HG03095 (cell line): ENCODE data around the gene DYNC1H1.
"Not testable (repeated sequence)": the region's sequence is repeated elsewhere in the genome, so short reads cannot be mapped to it uniquely, and the experiment has no call there.

Source experiments
- ATAC-seq: cut with Tn5 transposase; IDR thresholded peaks from one replicate; pipeline ENCODE4 v1.9.1; 2021; ENCODE audit warnings: moderate library complexity; ENCODE audit not compliant: unreplicated experiment

The DYNC1H1 gene

DNA sequence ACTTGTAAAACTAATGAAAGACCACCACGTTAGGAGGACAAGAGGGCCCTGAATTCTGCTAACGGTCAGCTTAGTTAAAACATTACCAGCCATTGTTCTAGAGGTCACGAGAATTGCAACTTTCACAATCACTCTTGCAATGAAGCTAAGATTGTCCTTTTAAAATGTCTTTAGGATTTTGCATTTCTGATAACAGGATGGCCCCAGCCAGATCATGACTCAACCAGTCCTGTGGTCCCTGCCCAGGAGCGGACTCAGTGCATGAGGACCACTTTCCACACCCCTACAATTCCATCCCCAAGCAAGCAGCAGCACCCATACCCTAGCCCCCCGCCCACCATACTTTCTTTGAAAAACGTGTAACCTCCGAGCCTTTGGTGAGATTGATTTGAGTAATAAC is 93.8 kb downstream of the DYNC1H1 start:
- no peak for ATAC-seq

DNA sequence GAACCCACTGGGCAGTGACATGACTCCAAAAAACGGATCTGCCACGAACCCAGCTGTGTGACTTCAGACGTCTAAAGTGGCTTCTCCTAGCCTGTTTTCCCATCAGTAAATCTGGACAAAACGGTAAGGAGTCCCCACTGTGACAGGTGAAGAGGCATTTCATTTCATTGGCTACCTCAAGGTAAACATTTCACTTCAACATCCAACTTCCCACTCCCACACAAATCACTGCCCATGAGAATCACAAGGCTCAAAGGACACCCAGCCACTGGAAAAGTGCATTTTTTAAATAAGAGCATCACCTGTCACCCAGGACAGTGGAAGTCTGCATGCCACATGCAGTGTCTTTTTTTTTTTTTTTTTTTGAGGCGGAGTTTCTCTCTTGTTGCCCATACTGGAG is 94.6 kb downstream of the DYNC1H1 start:
- ATAC-seq: no peak

DNA sequence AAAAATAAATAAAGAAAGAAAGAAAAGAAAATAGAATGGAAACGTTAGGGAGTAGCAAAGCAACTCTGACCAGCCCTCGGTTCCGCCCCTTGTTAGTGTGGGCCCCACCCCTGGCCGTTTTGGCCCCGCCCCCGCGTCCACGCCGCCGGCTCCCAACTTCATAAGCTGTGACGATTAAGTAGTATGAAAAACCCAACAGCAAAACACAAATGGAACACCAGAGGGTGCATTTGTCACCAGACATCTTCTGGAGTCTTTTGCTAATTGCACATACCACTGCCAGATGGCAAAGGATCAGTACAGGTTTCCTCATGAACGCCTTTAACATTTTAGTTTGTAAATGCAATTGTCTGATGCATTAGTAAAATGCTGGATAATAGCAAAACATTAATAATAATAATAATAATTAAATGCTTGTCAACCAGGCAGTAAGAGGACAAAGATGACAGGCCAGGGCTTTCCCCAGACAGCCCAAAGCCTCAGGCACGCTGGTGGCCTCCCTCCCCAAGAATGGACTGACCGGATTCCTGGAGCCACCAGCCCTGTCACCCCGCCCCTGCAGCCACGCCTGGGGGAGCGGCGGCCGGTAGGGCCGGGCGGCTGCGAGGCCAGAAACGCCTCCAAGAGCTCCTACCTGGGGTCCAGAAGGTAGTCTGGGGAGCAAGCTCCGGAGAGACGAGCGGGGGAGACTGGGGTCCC is 98.9 kb downstream of the DYNC1H1 start:
- ATAC-seq: no peak

DNA sequence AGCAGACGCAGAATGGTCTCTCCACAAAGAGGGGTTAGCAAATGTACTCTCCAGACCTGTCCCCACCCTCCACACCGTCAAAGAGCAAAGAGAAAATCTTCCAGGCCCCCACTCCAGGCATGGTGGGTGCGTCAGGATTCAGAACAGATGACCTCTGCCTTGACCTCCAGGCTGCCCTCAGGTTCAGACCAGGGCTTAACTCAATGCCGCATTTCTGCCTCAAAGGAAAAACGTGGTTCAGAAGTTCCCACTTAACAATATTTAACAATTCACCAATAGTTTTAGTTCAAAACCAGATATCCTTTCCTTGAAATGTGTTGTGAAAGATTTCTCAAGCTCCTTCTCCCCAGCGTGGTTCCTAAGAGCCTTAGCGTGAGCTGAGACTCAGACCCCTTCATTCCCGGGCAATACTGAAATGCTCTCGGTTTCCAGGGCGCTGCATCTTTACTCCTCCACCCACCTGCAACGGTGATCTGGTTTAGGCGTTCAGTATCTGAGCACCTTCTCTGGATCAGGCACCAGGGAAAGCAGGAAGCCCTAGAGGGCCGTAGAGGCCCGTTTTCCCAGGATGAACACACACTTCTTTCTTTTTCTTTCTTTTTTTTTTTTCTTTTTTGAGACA is 99.5 kb downstream of the DYNC1H1 start:
- no peak for ATAC-seq

GRCh38 chr14:102064590-102064989 is 100.2 kb downstream of the DYNC1H1 start:
- ATAC-seq: not testable (repeated sequence)

DNA sequence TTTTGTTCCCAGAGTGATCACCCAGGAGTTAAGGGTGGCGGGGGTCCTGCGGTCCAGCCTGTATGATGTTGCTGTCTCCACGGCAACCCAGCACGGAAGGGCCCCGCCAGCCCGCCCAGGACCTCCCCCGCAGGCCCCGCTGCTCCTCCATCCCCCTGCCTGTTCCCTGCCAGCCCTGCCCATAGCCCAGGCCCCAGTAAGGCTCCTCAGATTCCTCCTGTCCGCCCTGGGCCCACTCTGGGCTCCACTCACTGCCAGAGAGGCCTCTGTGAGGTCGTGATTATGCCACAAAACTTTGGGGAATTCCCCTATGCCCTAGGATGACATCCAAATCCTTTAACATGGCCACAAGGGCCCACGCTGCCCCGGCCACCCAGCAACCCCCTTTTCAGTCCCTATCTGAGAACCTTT is 101.7 kb downstream of the DYNC1H1 start:
- ATAC-seq: no peak

GRCh38 chr14:102071283-102071998 is 107.1 kb downstream of the DYNC1H1 start:
- ATAC-seq: no peak

DNA sequence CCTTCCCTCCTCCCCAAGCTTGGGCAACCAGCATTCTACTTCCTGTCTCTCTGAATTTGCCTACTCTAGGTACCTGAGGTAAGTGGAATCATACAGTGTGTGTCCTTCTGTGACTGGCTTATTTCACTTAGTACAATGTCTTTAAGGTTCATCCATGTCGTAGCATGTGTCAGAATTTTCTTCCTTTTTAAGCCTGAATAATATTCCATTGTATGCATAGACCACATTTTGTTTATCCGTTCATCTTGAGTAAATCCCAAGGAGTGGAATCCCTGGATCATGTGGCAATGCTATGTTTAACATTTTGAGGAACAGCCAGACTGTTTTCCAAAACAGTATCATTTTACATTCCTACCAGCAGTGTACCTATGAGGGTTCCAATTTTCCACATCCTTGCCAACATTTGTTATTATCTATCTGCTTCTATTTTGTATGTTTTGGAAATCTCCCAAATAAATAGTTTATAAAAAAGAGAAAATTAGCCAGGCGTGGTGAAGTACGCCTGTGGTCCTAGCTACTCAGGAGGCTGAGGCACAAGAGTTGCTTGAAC is 110.1 kb downstream of the DYNC1H1 start:
- ATAC-seq: no peak

GRCh38 chr14:102075155-102075554 is 110.8 kb downstream of the DYNC1H1 start:
- no peak for ATAC-seq

DNA sequence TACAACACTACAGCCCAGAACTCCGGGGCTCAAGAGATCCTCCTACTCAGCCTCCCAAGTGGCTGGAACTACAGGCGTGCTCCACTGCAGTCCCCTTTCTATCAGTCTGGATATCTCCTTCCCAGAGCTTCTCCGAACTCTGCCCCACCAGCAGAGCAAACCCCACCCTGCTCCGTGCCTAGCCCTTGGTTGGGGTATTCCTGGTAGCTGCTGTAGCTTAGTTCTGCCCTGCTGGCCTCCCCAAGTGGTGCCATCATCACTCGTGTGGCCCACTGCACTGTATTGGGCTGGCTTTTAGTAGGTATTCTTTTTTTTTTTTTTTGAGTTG is 113.0 kb downstream of the DYNC1H1 start:
- no peak for ATAC-seq

DNA sequence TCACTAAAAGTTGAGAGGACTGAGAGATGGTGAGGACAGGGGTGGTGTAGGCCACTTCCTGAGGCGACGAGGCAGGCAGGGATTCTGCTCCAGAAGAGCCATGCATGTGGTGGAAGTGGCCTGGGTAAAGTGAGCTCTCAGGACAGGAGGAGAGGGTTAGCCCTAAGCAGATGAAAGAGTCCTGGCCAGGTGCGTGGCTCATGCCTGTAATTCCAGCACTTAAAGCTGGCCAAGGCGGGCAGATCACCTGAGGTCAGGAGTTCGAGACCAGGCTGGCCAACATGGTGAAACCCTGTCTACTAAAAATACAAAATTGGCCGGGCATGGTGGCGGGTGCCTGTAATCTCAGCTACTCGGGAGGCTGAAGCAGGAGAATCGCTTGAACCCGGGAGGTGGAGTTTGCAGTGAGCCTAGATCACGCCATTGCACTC is 114.0 kb downstream of the DYNC1H1 start:
- ATAC-seq: not testable (repeated sequence)

GRCh38 chr14:102078831-102079699 is 114.7 kb downstream of the DYNC1H1 start:
- ATAC-seq: no peak

DNA sequence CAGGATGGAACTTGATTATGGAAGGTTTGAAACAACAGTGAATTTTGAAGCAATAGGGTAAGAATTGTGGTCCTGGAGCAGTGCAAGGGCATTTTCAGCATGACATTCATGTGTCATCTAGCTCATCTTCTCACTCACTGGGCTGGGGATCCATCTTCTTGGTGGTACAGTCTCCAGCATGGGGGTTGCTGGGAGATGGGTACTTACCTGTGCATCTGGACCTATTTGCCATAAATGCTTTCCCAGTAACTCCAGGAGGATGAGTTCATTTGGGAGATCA is 115.3 kb downstream of the DYNC1H1 start:
- ATAC-seq: no peak

- no peak for ATAC-seq
These were observed 116.1 kb downstream of the DYNC1H1 start for GRCh38 chr14:102080183-102081080.

DNA sequence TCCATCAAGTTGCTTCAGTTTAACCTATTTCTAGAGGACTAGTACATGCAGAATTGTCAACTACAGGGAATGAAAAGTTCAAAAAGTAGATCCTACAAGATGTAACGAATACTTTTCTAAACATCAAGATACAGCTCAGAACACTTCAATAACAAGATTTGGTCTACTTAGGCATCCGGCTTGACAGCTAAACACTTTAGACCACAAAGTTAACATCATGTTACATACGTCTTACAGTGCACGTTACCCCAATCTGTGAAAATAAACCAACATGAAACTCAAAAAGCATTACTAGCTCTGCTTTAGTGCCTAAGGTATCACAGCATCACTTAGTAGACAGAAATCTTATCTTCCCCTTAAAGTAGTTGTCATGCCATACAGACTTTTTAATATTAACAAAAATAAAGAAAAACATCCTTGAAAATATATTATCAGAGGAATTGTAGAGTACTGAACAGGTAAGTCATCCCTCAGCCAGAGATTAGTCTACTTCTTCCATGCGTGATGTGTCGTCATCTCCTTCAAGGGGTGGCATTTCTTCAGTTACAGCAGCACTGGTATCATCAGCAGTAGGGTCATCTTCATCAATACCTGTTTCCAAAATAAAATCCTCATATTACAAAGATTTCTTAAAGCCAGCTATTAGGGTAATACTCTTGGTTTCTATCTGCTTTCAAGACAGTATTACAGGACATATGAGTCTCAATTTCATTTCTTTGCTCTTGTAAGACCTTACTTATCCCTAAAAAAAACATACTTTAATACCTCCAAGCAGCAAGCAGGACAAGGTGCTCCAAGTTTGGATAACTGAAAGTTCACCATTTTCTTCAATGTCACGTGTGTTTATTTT is 117.1 kb downstream of the DYNC1H1 start:
- ATAC-seq: no peak

DNA sequence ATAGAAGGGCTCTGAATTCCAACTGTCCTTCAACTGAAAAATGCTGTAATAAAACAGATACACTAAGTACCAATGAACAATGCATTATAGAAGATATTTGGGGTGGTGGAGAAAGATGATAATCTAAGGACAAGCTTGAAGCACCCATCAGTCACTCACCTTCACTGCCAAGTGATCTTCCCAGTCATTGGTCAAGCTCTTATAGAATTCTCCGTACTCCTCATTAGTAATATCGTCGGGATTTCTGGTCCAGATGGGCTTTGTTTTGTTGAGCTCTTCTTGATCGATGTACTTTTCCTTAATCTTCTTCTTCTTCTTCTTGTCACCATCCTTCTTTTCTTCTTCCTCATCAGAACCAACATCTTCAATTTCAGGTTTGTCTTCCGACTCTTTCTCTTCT is 120.1 kb downstream of the DYNC1H1 start:
- ATAC-seq: not testable (repeated sequence)

DNA sequence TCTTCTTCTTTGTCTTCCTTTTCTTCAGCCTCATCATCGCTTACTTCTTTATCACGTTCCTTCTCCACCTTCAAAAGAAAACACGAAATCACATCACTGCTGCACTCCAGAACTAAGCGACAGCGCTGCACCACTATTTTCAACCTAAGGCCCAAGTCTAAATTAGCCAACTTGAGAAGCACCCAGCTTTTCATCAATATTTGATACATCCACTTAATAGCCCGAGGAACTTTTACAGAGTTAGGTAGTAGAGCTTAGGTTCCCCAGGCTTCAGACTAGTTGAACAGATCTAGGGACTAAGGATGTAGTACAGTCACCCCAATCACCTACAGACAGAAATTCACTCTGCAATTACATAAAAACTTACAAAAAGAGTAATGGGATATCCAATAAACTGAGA is 120.6 kb downstream of the DYNC1H1 start:
- no peak for ATAC-seq

- no peak for ATAC-seq
These were observed 121.1 kb downstream of the DYNC1H1 start for GRCh38 chr14:102085488-102085887.
